PFSK-1 (cell line): Measurements from ENCODE around the gene CRISPLD2.

Source experiments
- FOXP2 ChIP-seq: optimal IDR thresholded peaks from 2 replicates; pipeline ENCODE3; 2011; ENCODE audit warnings: borderline replicate concordance, control low read depth, inconsistent platforms; ENCODE audit not compliant: insufficient read depth; ENCODE audit errors: extremely low read length, extremely low read depth
- POLR2AphosphoS5 ChIP-seq: IDR thresholded peaks from 2 replicates; pipeline ENCODE4 v1.6.1; 2012; ENCODE audit warnings: low read depth, mild to moderate bottlenecking, control low read depth, low read length, moderate library complexity
- REST ChIP-seq, 2 experiments: IDR thresholded peaks; 2 replicates each; pipeline versions ENCODE4 v1.6.1 to v1.8.0; 2011 to 2012; ENCODE audit warnings: low read depth in 2 of 2, low read length in 2 of 2, control low read depth in 1 of 2, inconsistent platforms in 1 of 2, mild to moderate bottlenecking in 1 of 2, moderate library complexity in 1 of 2; ENCODE audit not compliant: insufficient read depth in 1 of 2
- SIN3A ChIP-seq: IDR thresholded peaks from 2 replicates; pipeline ENCODE4 v1.6.1; 2012; ENCODE audit warnings: mild to moderate bottlenecking, low read length, moderate library complexity, borderline replicate concordance; ENCODE audit not compliant: insufficient read depth
- TAF1 ChIP-seq: IDR thresholded peaks from 2 replicates; pipeline ENCODE4 v1.6.1; 2012; ENCODE audit warnings: low read length, control low read depth, borderline replicate concordance; ENCODE audit not compliant: insufficient read depth

The CRISPLD2 gene

GRCh38 chr16:84821728-84822689 lies 2.2 kb downstream of the CRISPLD2 start:
- no peak for TF ChIP-seq SIN3A
- TF ChIP-seq FOXP2 = no peak
- TF ChIP-seq TAF1 = no peak
- no peak for TF ChIP-seq REST (IDR thresholded peaks at IDR 0.05; ENCODE audit: insufficient read depth in 1 of 2, low read depth in 2 of 2, low read length in 2 of 2)
- no peak for TF ChIP-seq POLR2AphosphoS5

GRCh38 chr16:84822990-84823389 lies 3.2 kb downstream of the CRISPLD2 start:
- no peak for TF ChIP-seq FOXP2
- TF ChIP-seq TAF1 = no peak

- TF ChIP-seq POLR2AphosphoS5 (no peak), SIN3A (no peak), FOXP2 (no peak), REST (IDR thresholded peaks at IDR 0.05; ENCODE audit: insufficient read depth in 1 of 2, low read depth in 2 of 2, low read length in 2 of 2) (no peak), TAF1 (no peak)
Observed at GRCh38 chr16:84823484-84823883, 3.7 kb downstream of the CRISPLD2 start.

GRCh38 chr16:84823926-84824325 lies 4.1 kb downstream of the CRISPLD2 start:
- no peak for TF ChIP-seq REST (IDR thresholded peaks at IDR 0.05; ENCODE audit: insufficient read depth in 1 of 2, low read depth in 2 of 2, low read length in 2 of 2)

GRCh38 chr16:84825896-84826557 lies 6.2 kb downstream of the CRISPLD2 start:
- TF ChIP-seq TAF1 = no peak
- no peak for TF ChIP-seq SIN3A
- TF ChIP-seq POLR2AphosphoS5 = no peak
- TF ChIP-seq REST (IDR thresholded peaks at IDR 0.05; ENCODE audit: insufficient read depth in 1 of 2, low read depth in 2 of 2, low read length in 2 of 2) = no peak
- no peak for TF ChIP-seq FOXP2
